ENCODE measurements around the gene FAM13B.

- TF ChIP-seq CTCF (IDR thresholded peaks at IDR 0.05) (no peak), POLR2AphosphoS5 (IDR thresholded peaks at IDR 0.05) (no peak), POLR2A (IDR thresholded peaks at IDR 0.05) (no peak)
These were observed 17.0 kb downstream of the FAM13B start for GRCh38 chr5:138015916-138016315.

Measured in suprapubic skin (tissue), 4 donors.